Rectal smooth muscle tissue (tissue), 1 donor: ENCODE results near the gene EIF4A3.

Experiments used
- H3K27ac ChIP-seq: one replicate; pipeline ENCODE4 v1.7.0; 2013; ENCODE audit warnings: low read depth, low read length, inconsistent platforms
- H3K27me3 ChIP-seq: one replicate; pipeline ENCODE4 v1.7.0; 2013; ENCODE audit warnings: low read length; ENCODE audit not compliant: control insufficient read depth, insufficient read depth
- H3K36me3 ChIP-seq: one replicate; pipeline ENCODE4 v1.7.0; 2013; ENCODE audit warnings: low read length; ENCODE audit not compliant: control insufficient read depth, insufficient read depth
- H3K4me1 ChIP-seq: one replicate; pipeline ENCODE4 v1.7.0; 2013; ENCODE audit warnings: low read length; ENCODE audit not compliant: control insufficient read depth, insufficient read depth
- H3K4me3 ChIP-seq: one replicate; pipeline ENCODE4 v1.7.0; 2013; ENCODE audit warnings: low read length
- H3K9ac ChIP-seq: one replicate; pipeline ENCODE4 v1.7.0; 2013; ENCODE audit warnings: low read length

EIF4A3 gene

DNA sequence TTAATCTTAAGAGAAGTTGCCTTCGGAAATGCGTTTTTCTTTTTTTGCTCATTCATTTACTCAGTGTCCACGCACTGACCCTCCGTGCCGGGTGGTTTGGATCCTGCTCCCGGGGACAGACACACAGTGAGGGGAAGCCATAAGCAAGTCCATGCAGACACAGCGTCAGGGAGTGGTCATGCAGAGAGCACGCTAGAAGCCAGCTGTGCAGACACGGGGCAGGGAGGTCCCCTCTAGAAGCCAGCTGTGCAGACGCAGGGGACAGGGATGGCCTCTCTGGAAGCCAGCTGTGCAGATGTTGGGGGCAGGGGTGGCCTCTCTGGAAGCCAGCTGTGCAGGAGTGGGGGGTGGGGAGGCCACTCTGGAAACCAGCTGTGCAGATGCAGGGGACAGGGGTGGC, 40.8 kb downstream of the EIF4A3 start:
- no peak overlapping the region for H3K9ac ChIP-seq
- H3K4me3 ChIP-seq = no peak overlapping the region
- H3K27me3 ChIP-seq = no peaks in the 10 kb centered on the region
- no peaks in the 10 kb centered on the region for H3K36me3 ChIP-seq
- H3K4me1 ChIP-seq = peaks cover 4% of the 10 kb centered on the region
- no peak overlapping the region for H3K27ac ChIP-seq

DNA sequence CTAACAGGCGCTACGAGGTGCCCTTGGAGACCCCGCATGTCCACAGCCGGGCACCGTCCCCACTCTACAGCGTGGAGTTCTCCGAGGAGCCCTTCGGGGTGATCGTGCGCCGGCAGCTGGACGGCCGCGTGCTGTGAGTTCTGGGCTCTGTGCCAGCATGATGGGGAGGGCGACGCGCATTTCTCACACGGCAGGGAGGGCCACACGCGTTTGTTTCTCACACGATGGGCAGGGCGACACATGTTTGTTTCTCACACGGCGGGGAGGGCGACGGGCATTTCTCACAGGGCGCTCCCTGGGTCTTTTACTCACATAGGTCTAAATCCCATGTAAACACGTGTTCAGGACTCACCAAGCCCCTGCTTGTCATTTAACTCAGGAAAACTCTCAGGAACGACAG, 41.2 kb downstream of the EIF4A3 start:
- Histone ChIP-seq H3K27ac (no peak overlapping the region), H3K36me3 (no peaks in the 10 kb centered on the region)

DNA sequence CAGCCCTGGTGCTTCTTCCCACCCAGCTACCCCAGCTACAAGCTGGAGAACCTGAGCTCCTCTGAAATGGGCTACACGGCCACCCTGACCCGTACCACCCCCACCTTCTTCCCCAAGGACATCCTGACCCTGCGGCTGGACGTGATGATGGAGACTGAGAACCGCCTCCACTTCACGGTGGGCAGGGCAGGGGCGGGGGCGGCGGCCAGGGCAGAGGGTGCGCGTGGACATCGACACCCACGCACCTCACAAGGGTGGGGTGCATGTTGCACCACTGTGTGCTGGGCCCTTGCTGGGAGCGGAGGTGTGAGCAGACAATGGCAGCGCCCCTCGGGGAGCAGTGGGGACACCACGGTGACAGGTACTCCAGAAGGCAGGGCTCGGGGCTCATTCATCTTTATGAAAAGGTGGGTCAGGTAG, 42.0 kb downstream of the EIF4A3 start:
- Histone ChIP-seq H3K4me1 (peaks cover 7% of the 10 kb centered on the region), H3K27me3 (no peaks in the 10 kb centered on the region)

More for the DNA sequence above, 41.2 kb downstream of the EIF4A3 start:
- H3K27me3 ChIP-seq = no peaks in the 10 kb centered on the region
- no peak overlapping the region for H3K4me3 ChIP-seq
- H3K4me1 ChIP-seq = peaks cover 4% of the 10 kb centered on the region
- no peak overlapping the region for H3K9ac ChIP-seq

DNA sequence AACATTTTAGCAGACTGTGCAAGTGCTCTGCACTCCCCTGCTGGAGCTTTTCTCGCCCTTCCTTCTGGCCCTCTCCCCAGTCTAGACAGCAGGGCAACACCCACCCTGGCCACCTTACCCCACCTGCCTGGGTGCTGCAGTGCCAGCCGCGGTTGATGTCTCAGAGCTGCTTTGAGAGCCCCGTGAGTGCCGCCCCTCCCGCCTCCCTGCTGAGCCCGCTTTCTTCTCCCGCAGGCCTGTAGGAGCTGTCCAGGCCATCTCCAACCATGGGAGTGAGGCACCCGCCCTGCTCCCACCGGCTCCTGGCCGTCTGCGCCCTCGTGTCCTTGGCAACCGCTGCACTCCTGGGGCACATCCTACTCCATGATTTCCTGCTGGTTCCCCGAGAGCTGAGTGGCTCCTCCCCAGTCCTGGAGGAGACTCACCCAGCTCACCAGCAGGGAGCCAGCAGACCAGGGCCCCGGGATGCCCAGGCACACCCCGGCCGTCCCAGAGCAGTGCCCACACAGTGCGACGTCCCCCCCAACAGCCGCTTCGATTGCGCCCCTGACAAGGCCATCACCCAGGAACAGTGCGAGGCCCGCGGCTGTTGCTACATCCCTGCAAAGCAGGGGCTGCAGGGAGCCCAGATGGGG, 42.5 kb downstream of the EIF4A3 start:
- no peak overlapping the region for H3K4me3 ChIP-seq
- peaks cover 7% of the 10 kb centered on the region for H3K4me1 ChIP-seq
- no peaks in the 10 kb centered on the region for H3K27me3 ChIP-seq
- no peak overlapping the region for H3K27ac ChIP-seq
- H3K9ac ChIP-seq = no peak overlapping the region
- H3K36me3 ChIP-seq = no peaks in the 10 kb centered on the region

More for the DNA sequence above, 42.0 kb downstream of the EIF4A3 start:
- H3K36me3 ChIP-seq = no peaks in the 10 kb centered on the region
- H3K27ac ChIP-seq = no peak overlapping the region
- no peak overlapping the region for H3K9ac ChIP-seq
- no peak overlapping the region for H3K4me3 ChIP-seq

GRCh38 chr17:80103449-80104085, 43.4 kb downstream of the EIF4A3 start:
- H3K27me3 ChIP-seq = no peaks in the 10 kb centered on the region
- H3K4me3 ChIP-seq = no peak overlapping the region
- no peaks in the 10 kb centered on the region for H3K36me3 ChIP-seq
- no peak overlapping the region for H3K27ac ChIP-seq
- H3K4me1 ChIP-seq = peaks cover 7% of the 10 kb centered on the region
- H3K9ac ChIP-seq = no peak overlapping the region

DNA sequence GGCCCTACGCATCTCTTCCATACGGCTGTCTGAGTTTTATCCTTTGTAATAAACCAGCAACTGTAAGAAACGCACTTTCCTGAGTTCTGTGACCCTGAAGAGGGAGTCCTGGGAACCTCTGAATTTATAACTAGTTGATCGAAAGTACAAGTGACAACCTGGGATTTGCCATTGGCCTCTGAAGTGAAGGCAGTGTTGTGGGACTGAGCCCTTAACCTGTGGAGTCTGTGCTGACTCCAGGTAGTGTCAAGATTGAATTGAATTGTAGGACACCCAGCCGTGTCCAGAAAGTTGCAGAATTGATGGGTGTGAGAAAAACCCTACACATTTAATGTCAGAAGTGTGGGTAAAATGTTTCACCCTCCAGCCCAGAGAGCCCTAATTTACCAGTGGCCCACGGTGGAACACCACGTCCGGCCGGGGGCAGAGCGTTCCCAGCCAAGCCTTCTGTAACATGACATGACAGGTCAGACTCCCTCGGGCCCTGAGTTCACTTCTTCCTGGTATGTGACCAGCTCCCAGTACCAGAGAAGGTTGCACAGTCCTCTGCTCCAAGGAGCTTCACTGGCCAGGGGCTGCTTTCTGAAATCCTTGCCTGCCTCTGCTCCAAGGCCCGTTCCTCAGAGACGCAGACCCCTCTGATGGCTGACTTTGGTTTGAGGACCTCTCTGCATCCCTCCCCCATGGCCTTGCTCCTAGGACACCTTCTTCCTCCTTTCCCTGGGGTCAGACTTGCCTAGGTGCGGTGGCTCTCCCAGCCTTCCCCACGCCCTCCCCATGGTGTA, 44.1 kb downstream of the EIF4A3 start:
- Histone ChIP-seq H3K4me1 (peaks cover 7% of the 10 kb centered on the region), H3K27ac (no peak overlapping the region), H3K9ac (no peak overlapping the region), H3K27me3 (no peaks in the 10 kb centered on the region), H3K4me3 (no peak overlapping the region), H3K36me3 (no peaks in the 10 kb centered on the region)

DNA sequence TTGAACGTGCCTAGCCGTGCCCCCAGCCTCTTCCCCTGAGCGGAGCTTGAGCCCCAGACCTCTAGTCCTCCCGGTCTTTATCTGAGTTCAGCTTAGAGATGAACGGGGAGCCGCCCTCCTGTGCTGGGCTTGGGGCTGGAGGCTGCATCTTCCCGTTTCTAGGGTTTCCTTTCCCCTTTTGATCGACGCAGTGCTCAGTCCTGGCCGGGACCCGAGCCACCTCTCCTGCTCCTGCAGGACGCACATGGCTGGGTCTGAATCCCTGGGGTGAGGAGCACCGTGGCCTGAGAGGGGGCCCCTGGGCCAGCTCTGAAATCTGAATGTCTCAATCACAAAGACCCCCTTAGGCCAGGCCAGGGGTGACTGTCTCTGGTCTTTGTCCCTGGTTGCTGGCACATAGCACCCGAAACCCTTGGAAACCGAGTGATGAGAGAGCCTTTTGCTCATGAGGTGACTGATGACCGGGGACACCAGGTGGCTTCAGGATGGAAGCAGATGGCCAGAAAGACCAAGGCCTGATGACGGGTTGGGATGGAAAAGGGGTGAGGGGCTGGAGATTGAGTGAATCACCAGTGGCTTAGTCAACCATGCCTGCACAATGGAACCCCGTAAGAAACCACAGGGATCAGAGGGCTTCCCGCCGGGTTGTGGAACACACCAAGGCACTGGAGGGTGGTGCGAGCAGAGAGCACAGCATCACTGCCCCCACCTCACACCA, 44.8 kb downstream of the EIF4A3 start:
- peak overlapping the region; percentile 50 for H3K27ac ChIP-seq

DNA sequence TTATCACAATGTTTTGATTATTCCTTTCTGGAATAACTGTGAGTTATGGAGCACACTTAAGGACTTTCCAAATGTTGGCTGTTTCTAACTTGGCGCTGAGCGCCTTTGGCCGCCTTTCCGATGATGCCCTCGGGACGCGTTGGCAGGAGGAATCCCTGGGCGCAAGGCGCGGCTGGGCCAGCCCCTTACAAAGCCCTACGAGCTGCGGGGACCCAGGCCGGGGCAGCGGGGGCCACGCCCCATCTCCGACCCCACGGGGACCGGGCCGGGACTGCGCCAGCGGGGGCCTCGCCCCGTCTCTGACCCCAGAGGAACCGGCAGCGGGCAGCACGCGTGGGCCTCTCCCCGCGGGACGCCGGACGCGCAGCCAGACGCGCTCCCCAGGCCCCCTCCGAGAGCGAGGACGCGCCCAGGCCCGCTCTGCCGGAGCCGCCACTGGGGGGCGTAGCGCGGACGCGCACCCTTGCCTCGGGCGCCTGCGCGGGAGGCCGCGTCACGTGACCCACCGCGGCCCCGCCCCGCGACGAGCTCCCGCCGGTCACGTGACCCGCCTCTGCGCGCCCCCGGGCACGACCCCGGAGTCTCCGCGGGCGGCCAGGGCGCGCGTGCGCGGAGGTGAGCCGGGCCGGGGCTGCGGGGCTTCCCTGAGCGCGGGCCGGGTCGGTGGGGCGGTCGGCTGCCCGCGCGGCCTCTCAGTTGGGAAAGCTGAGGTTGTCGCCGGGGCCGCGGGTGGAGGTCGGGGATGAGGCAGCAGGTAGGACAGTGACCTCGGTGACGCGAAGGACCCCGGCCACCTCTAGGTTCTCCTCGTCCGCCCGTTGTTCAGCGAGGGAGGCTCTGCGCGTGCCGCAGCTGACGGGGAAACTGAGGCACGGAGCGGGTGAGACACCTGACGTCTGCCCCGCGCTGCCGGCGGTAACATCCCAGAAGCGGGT, 45.6 kb downstream of the EIF4A3 start, which contains the start of gene GAA:
Gene GAA (plus strand): TSS at position 571 of the 935 bp plus-strand sequence. CDS start 3,006 bp downstream, outside the sequence.
- Histone ChIP-seq H3K27ac (peak within 1 kb of the TSS; percentile 93), H3K4me3 (peak within 1 kb of the TSS; percentile 98), H3K9ac (peak within 1 kb of the TSS; percentile 88), H3K27me3 (no peaks in the 10 kb centered on the region), H3K36me3 (no peaks in the 10 kb centered on the region), H3K4me1 (peaks cover 7% of the 10 kb centered on the region)

More for the DNA sequence above, 44.8 kb downstream of the EIF4A3 start:
- Histone ChIP-seq H3K4me1 (peaks cover 7% of the 10 kb centered on the region), H3K4me3 (peak overlapping the region; percentile 98), H3K27me3 (no peaks in the 10 kb centered on the region), H3K9ac (peak overlapping the region; percentile 88), H3K36me3 (no peaks in the 10 kb centered on the region)

DNA sequence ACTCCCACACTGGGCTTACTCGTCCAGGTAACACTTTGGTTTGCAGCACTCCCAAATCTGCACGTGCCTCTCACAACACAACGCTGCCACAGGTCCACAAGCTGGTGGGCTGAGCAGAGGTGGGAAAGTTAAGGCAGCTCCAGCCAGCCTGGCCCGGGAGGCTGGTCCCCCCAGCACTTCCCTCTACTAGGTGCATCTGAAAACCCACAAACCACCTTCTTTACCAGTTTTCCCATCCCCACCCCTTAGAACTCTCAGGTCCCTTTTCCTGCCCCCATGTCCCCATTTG, 46.9 kb downstream of the EIF4A3 start:
- H3K4me1 ChIP-seq = peaks cover 7% of the 10 kb centered on the region
- H3K4me3 ChIP-seq = no peak overlapping the region
- H3K27me3 ChIP-seq = no peaks in the 10 kb centered on the region
- H3K9ac ChIP-seq = no peak overlapping the region
- H3K36me3 ChIP-seq = no peaks in the 10 kb centered on the region
- H3K27ac ChIP-seq = no peak overlapping the region

GRCh38 chr17:80099291-80100034, 47.5 kb downstream of the EIF4A3 start:
- peaks cover 7% of the 10 kb centered on the region for H3K4me1 ChIP-seq
- H3K9ac ChIP-seq = no peak overlapping the region
- H3K4me3 ChIP-seq = no peak overlapping the region
- no peaks in the 10 kb centered on the region for H3K36me3 ChIP-seq
- H3K27me3 ChIP-seq = no peaks in the 10 kb centered on the region
- H3K27ac ChIP-seq = no peak overlapping the region
